ENCODE results near the gene VPS54.
"Not testable (repeated sequence)": the region's sequence is repeated elsewhere in the genome, so short reads cannot be mapped to it uniquely, and the experiment has no call there.

Gene VPS54

DNA sequence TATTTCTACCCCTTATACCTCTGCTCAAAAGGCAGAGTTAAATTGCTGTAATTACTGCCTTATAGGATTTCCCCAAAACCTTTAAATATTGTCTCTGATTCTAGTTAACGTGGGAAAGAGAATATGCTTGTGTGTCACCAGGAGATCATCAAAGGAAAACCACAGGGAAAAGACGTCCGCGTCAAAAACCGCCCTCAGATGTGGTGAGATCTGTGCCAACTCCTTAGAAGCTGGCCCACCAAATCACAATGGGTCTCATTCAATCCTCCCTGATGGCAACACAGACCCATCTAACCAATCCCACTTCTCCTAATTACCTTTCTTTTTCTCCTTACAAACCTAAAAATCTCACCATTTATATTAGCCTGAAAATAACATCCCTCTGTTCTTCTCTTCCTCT, 25.4 kb downstream of the VPS54 start:
- no peak overlapping the region for H3K27ac ChIP-seq (ENCODE audit: low read depth in 2 of 2, low read length in 2 of 2)
- no peaks in the 10 kb centered on the region for H3K36me3 ChIP-seq (ENCODE audit: control insufficient read depth in 2 of 2, insufficient read depth in 2 of 2, low read length in 2 of 2)
- H3K27me3 ChIP-seq (ENCODE audit: control insufficient read depth in 2 of 2, insufficient read depth in 2 of 2, low read length in 2 of 2): no peaks in the 10 kb centered on the region
- H3K4me1 ChIP-seq (ENCODE audit: control insufficient read depth in 2 of 2, insufficient read depth in 2 of 2, low read length in 2 of 2): no peaks in the 10 kb centered on the region
- no peak overlapping the region for H3K9ac ChIP-seq (ENCODE audit: low read depth in 1 of 2, low read length in 2 of 2)
- no peak overlapping the region for H3K4me3 ChIP-seq (ENCODE audit: low read length in 2 of 2)
- H3K9me3 ChIP-seq (ENCODE audit: control insufficient read depth in 2 of 2, low read length in 2 of 2): no peaks in the 10 kb centered on the region

DNA sequence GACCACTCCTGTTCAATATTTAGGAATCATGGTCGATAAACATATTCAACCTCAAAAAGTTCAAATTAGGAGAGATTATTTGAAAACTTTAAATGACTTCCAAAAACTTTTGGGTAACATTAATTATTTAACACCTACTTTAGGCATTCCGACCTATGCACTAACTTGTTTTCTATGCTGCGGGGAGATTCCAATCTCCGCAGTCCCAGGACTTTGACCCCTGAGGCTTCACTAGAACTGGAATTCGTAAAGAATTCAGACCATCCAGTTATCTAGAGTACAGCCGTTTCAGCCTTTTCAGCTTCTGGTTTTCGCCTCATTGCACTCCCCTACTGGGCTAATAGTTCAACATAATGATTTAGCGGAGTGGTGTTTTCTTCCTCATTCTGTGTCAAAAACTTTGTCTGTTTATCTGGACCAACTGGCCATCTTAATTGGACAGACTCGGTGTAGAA, 26.1 kb downstream of the VPS54 start:
- H3K9me3 ChIP-seq (ENCODE audit: control insufficient read depth in 2 of 2, low read length in 2 of 2); H3K27ac ChIP-seq (ENCODE audit: low read depth in 2 of 2, low read length in 2 of 2); H3K4me1 ChIP-seq (ENCODE audit: control insufficient read depth in 2 of 2, insufficient read depth in 2 of 2, low read length in 2 of 2); H3K36me3 ChIP-seq (ENCODE audit: control insufficient read depth in 2 of 2, insufficient read depth in 2 of 2, low read length in 2 of 2); H3K4me3 ChIP-seq (ENCODE audit: low read length in 2 of 2); H3K9ac ChIP-seq (ENCODE audit: low read depth in 1 of 2, low read length in 2 of 2); H3K27me3 ChIP-seq (ENCODE audit: control insufficient read depth in 2 of 2, insufficient read depth in 2 of 2, low read length in 2 of 2): not testable (repeated sequence)

DNA sequence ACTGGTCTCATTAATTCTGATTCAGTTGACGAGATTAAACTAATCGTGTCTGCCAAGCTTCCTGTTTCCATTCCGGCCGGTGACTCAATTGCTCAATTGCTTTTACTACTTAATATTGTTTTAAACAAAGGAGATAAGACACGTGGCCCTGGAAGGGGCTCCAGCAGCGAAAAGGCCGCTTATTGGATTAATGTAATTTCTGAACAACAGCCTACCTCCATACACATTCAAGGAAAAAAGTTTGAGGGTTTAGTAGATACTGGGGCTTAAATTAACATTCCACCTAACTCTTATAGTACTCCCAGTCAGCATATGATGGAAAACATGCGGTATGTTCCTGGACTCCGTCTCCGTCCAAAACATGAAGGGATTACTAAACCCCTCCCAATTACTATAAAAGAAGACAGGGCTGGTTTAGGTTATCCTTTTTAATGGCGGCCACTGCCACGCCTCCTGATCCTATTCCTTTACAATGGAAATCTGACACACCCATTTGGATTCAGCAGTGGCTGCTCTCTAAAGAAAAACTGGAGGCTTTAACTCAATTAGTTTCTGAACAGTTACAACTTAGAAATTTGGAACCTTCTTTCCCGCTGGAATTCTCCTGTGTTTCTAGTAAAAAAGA, 27.1 kb downstream of the VPS54 start:
- Histone ChIP-seq H3K27ac (ENCODE audit: low read depth in 2 of 2, low read length in 2 of 2) (no peak overlapping the region), H3K9ac (ENCODE audit: low read depth in 1 of 2, low read length in 2 of 2) (no peak overlapping the region), H3K4me1 (ENCODE audit: control insufficient read depth in 2 of 2, insufficient read depth in 2 of 2, low read length in 2 of 2) (no peaks in the 10 kb centered on the region)

DNA sequence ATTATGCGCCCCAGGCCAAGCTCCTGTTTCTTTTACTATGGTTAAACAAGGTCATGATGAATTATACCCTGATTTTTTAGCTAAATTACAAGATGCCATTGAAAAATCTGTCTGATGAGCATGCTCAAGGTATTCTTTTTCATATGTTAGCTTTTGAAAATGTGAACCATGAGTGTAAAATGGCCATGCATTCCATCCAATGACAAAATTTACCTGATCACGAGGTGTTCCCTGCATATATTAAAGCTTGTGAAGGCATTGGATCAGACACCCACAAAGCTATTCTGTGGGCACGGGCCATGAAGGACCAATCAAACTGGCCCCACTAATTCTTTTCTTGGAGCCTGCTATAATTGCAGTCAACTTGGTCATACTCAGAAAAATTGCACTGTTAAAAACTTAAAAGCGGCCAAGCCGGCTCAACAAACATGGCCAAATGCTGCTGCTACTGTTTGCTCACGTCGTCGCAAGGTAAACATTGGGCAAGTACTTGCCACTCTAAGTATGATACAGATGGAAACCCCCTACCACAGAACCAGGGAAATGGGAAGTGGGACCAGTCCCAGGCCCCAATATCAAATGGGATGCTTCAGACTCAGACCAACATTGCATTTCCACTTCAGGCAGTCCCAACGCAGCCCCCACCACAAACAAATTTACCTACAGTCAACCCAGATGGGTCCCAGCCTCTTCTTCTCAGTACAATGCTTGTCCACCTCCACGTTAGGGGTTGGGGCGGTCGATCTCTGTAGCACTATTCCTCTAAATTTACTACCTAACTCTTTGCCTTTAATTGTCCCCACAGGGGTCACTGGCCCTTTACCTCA, 27.8 kb downstream of the VPS54 start:
- not testable (repeated sequence) for H3K9me3 ChIP-seq (ENCODE audit: control insufficient read depth in 2 of 2, low read length in 2 of 2); H3K4me1 ChIP-seq (ENCODE audit: control insufficient read depth in 2 of 2, insufficient read depth in 2 of 2, low read length in 2 of 2); H3K27me3 ChIP-seq (ENCODE audit: control insufficient read depth in 2 of 2, insufficient read depth in 2 of 2, low read length in 2 of 2); H3K9ac ChIP-seq (ENCODE audit: low read depth in 1 of 2, low read length in 2 of 2); H3K4me3 ChIP-seq (ENCODE audit: low read length in 2 of 2); H3K36me3 ChIP-seq (ENCODE audit: control insufficient read depth in 2 of 2, insufficient read depth in 2 of 2, low read length in 2 of 2); H3K27ac ChIP-seq (ENCODE audit: low read depth in 2 of 2, low read length in 2 of 2)

More for the DNA sequence above, 27.1 kb downstream of the VPS54 start:
- Histone ChIP-seq H3K27me3 (ENCODE audit: control insufficient read depth in 2 of 2, insufficient read depth in 2 of 2, low read length in 2 of 2) (no peaks in the 10 kb centered on the region), H3K36me3 (ENCODE audit: control insufficient read depth in 2 of 2, insufficient read depth in 2 of 2, low read length in 2 of 2) (no peaks in the 10 kb centered on the region), H3K4me3 (ENCODE audit: low read length in 2 of 2) (no peak overlapping the region), H3K9me3 (ENCODE audit: control insufficient read depth in 2 of 2, low read length in 2 of 2) (no peaks in the 10 kb centered on the region)

DNA sequence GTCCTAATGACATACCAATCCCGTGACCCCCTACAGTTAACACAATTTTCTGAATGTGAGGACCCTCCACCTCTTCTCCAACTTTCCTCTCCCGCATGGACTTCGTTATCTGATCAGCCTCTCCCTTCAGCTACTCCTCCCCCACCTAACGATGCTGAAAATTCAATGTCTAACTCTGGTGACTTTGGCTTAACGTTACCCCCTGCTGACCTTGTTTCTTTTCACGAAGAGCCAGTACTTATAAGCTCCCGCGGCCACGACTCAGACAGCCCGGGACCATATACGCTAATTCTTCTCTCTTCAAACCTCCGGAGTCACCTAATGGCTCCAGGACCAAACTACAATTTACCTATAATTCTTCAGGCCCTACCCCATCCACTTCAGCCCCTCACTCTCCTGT, 29.2 kb downstream of the VPS54 start:
- peaks cover 0 to 3% of the 10 kb centered on the region in 2 donors for H3K4me1 ChIP-seq (ENCODE audit: control insufficient read depth in 2 of 2, insufficient read depth in 2 of 2, low read length in 2 of 2)
- no peak overlapping the region for H3K9ac ChIP-seq (ENCODE audit: low read depth in 1 of 2, low read length in 2 of 2)
- H3K9me3 ChIP-seq (ENCODE audit: control insufficient read depth in 2 of 2, low read length in 2 of 2): no peaks in the 10 kb centered on the region
- no peak overlapping the region for H3K4me3 ChIP-seq (ENCODE audit: low read length in 2 of 2)
- no peak overlapping the region for H3K27ac ChIP-seq (ENCODE audit: low read depth in 2 of 2, low read length in 2 of 2)
- no peaks in the 10 kb centered on the region for H3K27me3 ChIP-seq (ENCODE audit: control insufficient read depth in 2 of 2, insufficient read depth in 2 of 2, low read length in 2 of 2)
- H3K36me3 ChIP-seq (ENCODE audit: control insufficient read depth in 2 of 2, insufficient read depth in 2 of 2, low read length in 2 of 2): no peaks in the 10 kb centered on the region

DNA sequence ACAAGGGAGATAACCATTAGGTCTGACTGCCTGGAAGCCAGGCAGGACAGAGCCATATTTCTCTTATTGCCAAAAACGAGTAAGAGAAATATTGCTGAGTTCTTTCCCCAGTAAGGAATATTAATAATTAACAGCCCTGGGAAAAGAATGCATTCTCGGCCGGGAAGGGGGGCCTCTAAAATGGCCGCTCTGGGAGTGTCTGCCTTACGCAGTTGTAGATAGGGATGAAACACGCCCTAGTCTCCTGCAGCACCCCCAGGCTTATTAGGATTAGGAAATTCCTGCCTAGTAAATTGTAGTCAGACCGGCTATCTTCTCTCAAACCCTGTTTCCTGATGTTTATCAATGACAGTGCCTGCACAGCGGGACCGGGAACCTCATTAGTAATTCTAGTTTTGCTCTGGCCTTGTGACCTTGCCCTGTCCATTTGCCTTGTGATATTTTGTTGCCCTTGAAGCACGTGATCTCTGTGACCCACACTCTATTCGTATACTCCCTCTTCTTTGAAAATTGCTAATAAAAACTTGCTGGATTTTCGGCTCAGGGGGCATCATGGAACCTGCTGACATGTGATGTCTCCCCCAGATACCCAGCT, 30.3 kb downstream of the VPS54 start:
- H3K9me3 ChIP-seq (ENCODE audit: control insufficient read depth in 2 of 2, low read length in 2 of 2); H3K4me3 ChIP-seq (ENCODE audit: low read length in 2 of 2); H3K27me3 ChIP-seq (ENCODE audit: control insufficient read depth in 2 of 2, insufficient read depth in 2 of 2, low read length in 2 of 2); H3K4me1 ChIP-seq (ENCODE audit: control insufficient read depth in 2 of 2, insufficient read depth in 2 of 2, low read length in 2 of 2); H3K27ac ChIP-seq (ENCODE audit: low read depth in 2 of 2, low read length in 2 of 2); H3K36me3 ChIP-seq (ENCODE audit: control insufficient read depth in 2 of 2, insufficient read depth in 2 of 2, low read length in 2 of 2); H3K9ac ChIP-seq (ENCODE audit: low read depth in 1 of 2, low read length in 2 of 2): not testable (repeated sequence)

DNA sequence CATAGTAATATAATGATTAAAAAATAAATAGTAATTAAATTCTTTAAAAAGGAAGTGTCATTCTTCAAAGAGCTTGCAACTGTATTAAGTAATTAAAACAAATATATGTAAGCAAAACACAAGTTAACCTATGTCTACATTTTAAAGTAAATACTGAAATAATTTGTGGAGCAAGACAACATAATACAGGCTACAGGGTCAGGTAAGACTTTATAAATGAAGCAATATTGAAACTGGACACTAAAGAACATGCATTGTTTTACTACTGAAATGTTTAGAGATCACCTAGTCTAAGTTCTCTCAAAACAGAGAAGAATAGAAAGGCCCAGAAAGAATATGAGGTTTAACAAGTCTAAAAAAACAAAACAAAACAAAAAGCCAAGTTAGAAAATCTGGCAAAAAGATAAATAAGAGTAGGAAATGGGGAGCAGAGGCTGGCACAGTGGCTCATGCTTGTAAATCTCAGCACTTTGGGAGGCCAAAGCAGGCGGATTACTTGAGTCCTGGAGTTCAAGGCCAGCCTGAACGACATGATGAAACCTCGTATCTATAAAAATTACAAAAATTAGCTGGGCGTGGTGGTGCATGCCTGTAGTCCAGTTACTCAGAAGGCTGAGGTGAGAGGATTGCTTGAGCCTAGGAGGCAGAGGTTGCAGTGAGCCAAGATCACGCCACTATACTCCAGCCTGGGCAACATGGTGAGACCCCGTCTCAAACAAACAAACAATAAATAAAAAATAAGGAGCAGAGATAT, 34.4 kb downstream of the VPS54 start:
- Histone ChIP-seq H3K27me3 (ENCODE audit: control insufficient read depth in 2 of 2, insufficient read depth in 2 of 2, low read length in 2 of 2) (no peaks in the 10 kb centered on the region), H3K4me1 (ENCODE audit: control insufficient read depth in 2 of 2, insufficient read depth in 2 of 2, low read length in 2 of 2) (peaks cover 0 to 6% of the 10 kb centered on the region in 2 donors), H3K9ac (ENCODE audit: low read depth in 1 of 2, low read length in 2 of 2) (no peak overlapping the region), H3K36me3 (ENCODE audit: control insufficient read depth in 2 of 2, insufficient read depth in 2 of 2, low read length in 2 of 2) (peaks cover 0 to 6% of the 10 kb centered on the region in 2 donors), H3K4me3 (ENCODE audit: low read length in 2 of 2) (no peak overlapping the region), H3K27ac (ENCODE audit: low read depth in 2 of 2, low read length in 2 of 2) (no peak overlapping the region), H3K9me3 (ENCODE audit: control insufficient read depth in 2 of 2, low read length in 2 of 2) (no peaks in the 10 kb centered on the region)

DNA sequence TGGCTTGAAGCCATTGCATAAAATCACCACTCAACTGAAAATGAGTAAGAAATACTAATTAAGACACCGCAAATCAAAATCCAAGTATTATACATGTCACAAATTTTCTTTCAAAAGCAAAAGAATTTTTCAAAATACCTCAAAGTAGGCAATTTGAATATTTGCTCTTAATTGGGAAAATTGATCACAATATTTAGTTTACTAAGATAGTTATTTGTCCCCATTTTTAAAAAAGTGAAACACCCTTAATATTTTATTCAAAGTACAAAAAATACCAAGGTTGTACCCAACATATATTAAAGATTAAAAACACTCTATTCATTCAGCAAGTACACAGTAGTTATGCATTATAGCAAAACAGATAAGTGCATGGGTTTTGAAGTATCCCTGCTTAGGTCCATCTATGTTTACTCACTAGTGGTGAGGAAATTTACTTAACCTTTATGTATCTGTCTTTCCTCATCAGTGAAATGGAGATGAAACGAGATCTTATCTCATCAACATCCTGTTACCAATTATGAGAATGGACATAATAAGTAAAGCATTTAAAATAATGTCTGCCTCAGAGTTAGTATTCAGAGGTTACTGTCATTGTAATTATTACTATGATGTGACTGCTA, 35.1 kb downstream of the VPS54 start:
- peaks cover 0 to 6% of the 10 kb centered on the region in 2 donors for H3K36me3 ChIP-seq (ENCODE audit: control insufficient read depth in 2 of 2, insufficient read depth in 2 of 2, low read length in 2 of 2)
- no peak overlapping the region for H3K4me3 ChIP-seq (ENCODE audit: low read length in 2 of 2)
- H3K27me3 ChIP-seq (ENCODE audit: control insufficient read depth in 2 of 2, insufficient read depth in 2 of 2, low read length in 2 of 2): no peaks in the 10 kb centered on the region
- no peak overlapping the region for H3K27ac ChIP-seq (ENCODE audit: low read depth in 2 of 2, low read length in 2 of 2)
- H3K9ac ChIP-seq (ENCODE audit: low read depth in 1 of 2, low read length in 2 of 2): no peak overlapping the region
- peaks cover 0 to 6% of the 10 kb centered on the region in 2 donors for H3K4me1 ChIP-seq (ENCODE audit: control insufficient read depth in 2 of 2, insufficient read depth in 2 of 2, low read length in 2 of 2)
- no peaks in the 10 kb centered on the region for H3K9me3 ChIP-seq (ENCODE audit: control insufficient read depth in 2 of 2, low read length in 2 of 2)

DNA sequence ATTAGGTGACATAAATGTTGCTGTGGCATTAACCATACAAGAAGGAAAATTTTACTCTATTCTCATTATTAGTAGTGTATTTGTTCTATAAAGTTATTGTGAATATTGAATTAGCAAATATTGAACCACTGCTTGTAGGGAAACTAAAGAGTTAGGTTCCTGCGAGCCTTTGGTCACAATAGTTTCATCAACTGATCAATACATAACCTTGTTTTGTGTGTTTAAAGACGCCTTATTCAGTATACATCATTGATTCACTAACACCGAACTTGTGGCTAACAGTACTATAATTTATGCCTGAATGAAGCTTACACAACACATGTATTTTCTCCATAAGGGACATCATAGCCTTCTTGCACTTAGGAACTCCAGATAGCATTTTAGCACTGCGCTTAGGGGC, 36.9 kb downstream of the VPS54 start:
- Histone ChIP-seq H3K9ac (ENCODE audit: low read depth in 1 of 2, low read length in 2 of 2) (no peak overlapping the region), H3K27me3 (ENCODE audit: control insufficient read depth in 2 of 2, insufficient read depth in 2 of 2, low read length in 2 of 2) (no peaks in the 10 kb centered on the region), H3K4me3 (ENCODE audit: low read length in 2 of 2) (no peak overlapping the region), H3K27ac (ENCODE audit: low read depth in 2 of 2, low read length in 2 of 2) (no peak overlapping the region), H3K4me1 (ENCODE audit: control insufficient read depth in 2 of 2, insufficient read depth in 2 of 2, low read length in 2 of 2) (peaks cover 0 to 6% of the 10 kb centered on the region in 2 donors), H3K36me3 (ENCODE audit: control insufficient read depth in 2 of 2, insufficient read depth in 2 of 2, low read length in 2 of 2) (peaks cover 6% of the 10 kb centered on the region in 2 donors), H3K9me3 (ENCODE audit: control insufficient read depth in 2 of 2, low read length in 2 of 2) (no peaks in the 10 kb centered on the region)
